Forelimb muscle (tissue), 1 donor: ENCODE measurements around the gene DCAF8L1. TPM values are rescaled to one million over a fixed set of nuclear protein-coding genes. Genes with fewer than 3 reads are reported as not detected.

ENCODE experiments used
- polyA plus RNA-seq: library from polyadenylated mRNA; unstranded; fragments of 120-200 nt; gene quantifications from one replicate; pipeline ENCODE4 v1.2.1, GENCODE V29; 2013; ENCODE audit not compliant: insufficient read length

The DCAF8L1 gene
- polyA plus RNA-seq, 1 donor: not detected

Other genes with a start within 250 kb of the DCAF8L1 start
- not detected for gene MAGEB10, start 173.5 kb downstream of the DCAF8L1 start, polyA plus RNA-seq